Tibial nerve (tissue), 4 donors: ENCODE results near the gene FAM149B1.

Source experiments
- EP300 ChIP-seq, 2 donors: sonication (generic); formaldehyde crosslinking; IDR thresholded peaks; one replicate each; pipeline ENCODE4 v1.6.1; 2017; ENCODE audit warnings: antibody characterized with exemption in 2 of 2, mild to moderate bottlenecking in 1 of 2
- POLR2A ChIP-seq, 2 donors: fragments of 450-650 bp; IDR thresholded peaks; one replicate each; pipeline ENCODE4 v1.6.1; 2017; ENCODE audit warnings: antibody characterized with exemption in 2 of 2, mild to moderate bottlenecking in 2 of 2, moderate library complexity in 2 of 2
- TF ChIP-seq, protein P1 (sequence below), 5 experiments: fragments of 200-600 bp in 3 of 5; fragments of 450-650 bp in 2 of 5; sonication (generic) in 3 of 5; IDR thresholded peaks; one replicate each; pipeline ENCODE4 v1.5.1; 2016 to 2019; ENCODE audit warnings: antibody characterized with exemption in 5 of 5, mild to moderate bottlenecking in 3 of 5, moderate library complexity in 2 of 5

DNA sequence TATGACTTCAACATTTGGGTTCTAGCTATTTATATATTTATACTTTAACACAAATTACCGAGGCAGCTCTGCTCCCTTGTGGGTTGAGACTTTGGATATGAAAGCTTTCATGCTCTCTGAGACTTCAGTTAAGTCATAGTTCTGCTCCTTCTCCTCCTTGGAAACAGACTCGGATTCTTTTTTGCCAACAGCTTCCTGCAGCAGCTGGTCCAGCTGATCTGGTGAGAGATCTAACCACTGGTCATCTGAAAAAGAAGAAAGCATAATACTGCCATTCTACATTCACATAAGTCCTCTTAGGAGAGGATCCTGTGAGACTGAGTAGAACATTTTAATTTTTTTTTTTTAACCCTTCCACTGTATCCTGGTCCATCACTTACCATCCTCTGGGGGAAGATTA lies 28.7 kb upstream of the FAM149B1 start:
- TF ChIP-seq, protein P1, sequence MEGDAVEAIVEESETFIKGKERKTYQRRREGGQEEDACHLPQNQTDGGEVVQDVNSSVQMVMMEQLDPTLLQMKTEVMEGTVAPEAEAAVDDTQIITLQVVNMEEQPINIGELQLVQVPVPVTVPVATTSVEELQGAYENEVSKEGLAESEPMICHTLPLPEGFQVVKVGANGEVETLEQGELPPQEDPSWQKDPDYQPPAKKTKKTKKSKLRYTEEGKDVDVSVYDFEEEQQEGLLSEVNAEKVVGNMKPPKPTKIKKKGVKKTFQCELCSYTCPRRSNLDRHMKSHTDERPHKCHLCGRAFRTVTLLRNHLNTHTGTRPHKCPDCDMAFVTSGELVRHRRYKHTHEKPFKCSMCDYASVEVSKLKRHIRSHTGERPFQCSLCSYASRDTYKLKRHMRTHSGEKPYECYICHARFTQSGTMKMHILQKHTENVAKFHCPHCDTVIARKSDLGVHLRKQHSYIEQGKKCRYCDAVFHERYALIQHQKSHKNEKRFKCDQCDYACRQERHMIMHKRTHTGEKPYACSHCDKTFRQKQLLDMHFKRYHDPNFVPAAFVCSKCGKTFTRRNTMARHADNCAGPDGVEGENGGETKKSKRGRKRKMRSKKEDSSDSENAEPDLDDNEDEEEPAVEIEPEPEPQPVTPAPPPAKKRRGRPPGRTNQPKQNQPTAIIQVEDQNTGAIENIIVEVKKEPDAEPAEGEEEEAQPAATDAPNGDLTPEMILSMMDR (IDR thresholded peaks at IDR 0.05): no peak
- TF ChIP-seq POLR2A (IDR thresholded peaks at IDR 0.05): no peak
- no peak for TF ChIP-seq EP300 (IDR thresholded peaks at IDR 0.05)
